ENCODE measurements around the gene SLC6A17. TPM values are rescaled to one million over a fixed set of nuclear protein-coding genes. Genes with fewer than 3 reads are reported as not detected.

Gene SLC6A17
- total and polyA plus RNA-seq, 2 donors (not counting 3 experiments of a cell fraction or from before 2014, with no cell fraction given): 0.03 TPM; not detected in 1

DNA sequence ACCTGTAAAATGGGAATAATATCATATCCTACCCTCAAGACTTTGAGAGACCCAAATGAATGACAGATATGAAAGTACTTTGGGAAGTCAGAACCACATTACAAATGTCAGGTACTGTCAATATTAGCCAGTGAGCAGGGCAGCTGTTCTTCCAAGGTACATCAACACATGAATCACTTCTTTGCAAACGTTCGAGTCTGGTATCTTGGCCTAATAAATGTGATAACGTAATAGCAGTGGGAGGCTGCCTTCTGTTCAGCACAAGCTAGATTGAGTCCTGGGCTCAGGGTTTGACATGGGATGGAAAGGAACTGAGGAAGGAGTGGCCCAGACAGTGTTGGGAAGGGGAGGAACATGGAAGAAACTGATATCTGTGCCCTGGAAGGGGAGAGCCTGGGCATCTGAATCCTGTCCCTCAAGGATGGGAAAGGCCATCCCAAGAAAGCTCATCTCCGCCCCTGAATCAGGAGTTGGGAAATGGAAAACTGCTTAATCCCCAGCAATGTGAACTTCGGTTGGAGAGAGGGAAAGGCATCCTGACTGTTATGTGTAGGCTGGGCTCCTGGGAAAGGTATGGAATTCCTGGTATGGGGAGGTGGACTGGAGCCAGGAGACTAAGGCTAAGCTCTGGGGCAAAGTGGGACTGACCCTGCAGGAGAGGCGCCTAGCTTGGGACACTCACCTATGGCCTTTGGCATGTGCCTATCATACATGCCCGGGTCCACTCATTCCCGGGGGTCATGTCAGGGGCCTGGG lies 74.1 kb downstream of the SLC6A17 start:
- Histone ChIP-seq H3K9me1 (replicated peaks; ENCODE audit: control insufficient read depth, extremely low read depth, insufficient read depth, low read length) (no peaks in the 10 kb centered on the region), H3K36me3 (ENCODE audit: control insufficient read depth in 2 of 2, extremely low read depth in 1 of 2, insufficient read depth in 2 of 2, low read length in 2 of 2) (peaks cover 0 to 14% of the 10 kb centered on the region in 2 experiments), H3K9ac (replicated peaks; ENCODE audit: extremely low read depth, insufficient read depth, low read length) (no peak overlapping the region), H3K4me2 (ENCODE audit: insufficient read depth, low read length) (no peak overlapping the region), H3K27ac (ENCODE audit: insufficient read depth, low read depth, low read length) (no peak overlapping the region), H4K20me1 (replicated peaks; ENCODE audit: control insufficient read depth, extremely low read depth, insufficient read depth, low read length) (no peaks in the 10 kb centered on the region), H3K4me1 (ENCODE audit: control insufficient read depth, extremely low read depth, insufficient read depth, low read length) (no peaks in the 10 kb centered on the region), H3K4me3 (replicated peaks in 1 of 3; ENCODE audit: insufficient read depth in 1 of 3, low read depth in 1 of 3, low read length in 3 of 3) (no peak overlapping the region), H3K27me3 (ENCODE audit: control insufficient read depth in 2 of 2, insufficient read depth in 2 of 2, low read length in 2 of 2) (no peaks in the 10 kb centered on the region), H3K9me3 (replicated peaks; ENCODE audit: control insufficient read depth, insufficient read depth, low read length) (no peaks in the 10 kb centered on the region), H2AFZ (ENCODE audit: low read depth, low read length) (no peak overlapping the region), H3K79me2 (ENCODE audit: control insufficient read depth, insufficient read depth, low read length) (no peaks in the 10 kb centered on the region)
- ChIA-PET CTCF (interaction anchor here (1.4 to 1.8 kb wide), 3 partner anchors 17 to 94 kb away, joined by 3 to 5 read pairs (median 4); no protein-coding TSS in a partner anchor), POLR2A (no interaction called here)
- no peak for DNase-seq (ENCODE audit: low read depth, low spot score)
- dilution Hi-C loops (cut with MboI; ENCODE audit: extremely low pct_ligation_motif_present, low sequenced_read_pairs): no loop called here
- FAIRE-seq: no peak
- intact Hi-C loops (cut with micrococcal nuclease): no loop called here
- no TSS peak for BruUV-seq (replicated peaks)
- no peak for TF ChIP-seq EZH2 (IDR thresholded peaks at IDR 0.05; ENCODE audit: borderline replicate concordance, low read depth, low read length, severe bottlenecking)
- no peak for TF ChIP-seq POLR2A (IDR thresholded peaks at IDR 0.05; ENCODE audit: low read depth, low read length)
- no peak for TF ChIP-seq FOS (IDR thresholded peaks at IDR 0.05; ENCODE audit: borderline replicate concordance, insufficient read depth, low read length)
- TF ChIP-seq, protein P1, sequence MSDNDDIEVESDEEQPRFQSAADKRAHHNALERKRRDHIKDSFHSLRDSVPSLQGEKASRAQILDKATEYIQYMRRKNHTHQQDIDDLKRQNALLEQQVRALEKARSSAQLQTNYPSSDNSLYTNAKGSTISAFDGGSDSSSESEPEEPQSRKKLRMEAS (IDR thresholded peaks at IDR 0.05; ENCODE audit: insufficient read depth, insufficient read length): no peak
- TF ChIP-seq GATA2 (IDR thresholded peaks at IDR 0.05; ENCODE audit: insufficient read depth, insufficient read length, low read depth, low read length): no peak
- TF ChIP-seq, protein P2, sequence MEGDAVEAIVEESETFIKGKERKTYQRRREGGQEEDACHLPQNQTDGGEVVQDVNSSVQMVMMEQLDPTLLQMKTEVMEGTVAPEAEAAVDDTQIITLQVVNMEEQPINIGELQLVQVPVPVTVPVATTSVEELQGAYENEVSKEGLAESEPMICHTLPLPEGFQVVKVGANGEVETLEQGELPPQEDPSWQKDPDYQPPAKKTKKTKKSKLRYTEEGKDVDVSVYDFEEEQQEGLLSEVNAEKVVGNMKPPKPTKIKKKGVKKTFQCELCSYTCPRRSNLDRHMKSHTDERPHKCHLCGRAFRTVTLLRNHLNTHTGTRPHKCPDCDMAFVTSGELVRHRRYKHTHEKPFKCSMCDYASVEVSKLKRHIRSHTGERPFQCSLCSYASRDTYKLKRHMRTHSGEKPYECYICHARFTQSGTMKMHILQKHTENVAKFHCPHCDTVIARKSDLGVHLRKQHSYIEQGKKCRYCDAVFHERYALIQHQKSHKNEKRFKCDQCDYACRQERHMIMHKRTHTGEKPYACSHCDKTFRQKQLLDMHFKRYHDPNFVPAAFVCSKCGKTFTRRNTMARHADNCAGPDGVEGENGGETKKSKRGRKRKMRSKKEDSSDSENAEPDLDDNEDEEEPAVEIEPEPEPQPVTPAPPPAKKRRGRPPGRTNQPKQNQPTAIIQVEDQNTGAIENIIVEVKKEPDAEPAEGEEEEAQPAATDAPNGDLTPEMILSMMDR (IDR thresholded peaks at IDR 0.05; ENCODE audit: extremely low read depth in 1 of 2, insufficient read depth in 1 of 2, low read depth in 1 of 2, low read length in 2 of 2): no peak
